HepG2 (cell line): Measurements from ENCODE around the gene ZNF425. TPM values are rescaled to one million over a fixed set of nuclear protein-coding genes. Genes with fewer than 3 reads are reported as not detected.

Source experiments
- ATAC-seq: fragments of 200-7000 bp; cut with Tn5 transposase; 3 replicates; pipeline ENCODE4 v1.9.1; 2020; ENCODE audit warnings: mild to moderate bottlenecking, moderate library complexity
- BruUV-seq: library from RNA; stranded (reverse); fragments of 400-500 nt; replicated peaks from 2 replicates; lab custom pipeline; 2021; lab: Mats Ljungman, UMichigan
- CTCF ChIA-PET: fragments of 300-600 bp; formaldehyde crosslinking; extraction: SDS; loops from one replicate; lab custom pipeline; 2021; ENCODE audit warnings: low total read pairs, inconsistent platforms, low intra/inter-chr PET ratio; lab: Yijun Ruan, JAX
- POLR2A ChIA-PET: fragments of 350-600 bp; sonication (Branson Sonifier 250); formaldehyde crosslinking; loops from one replicate; lab custom pipeline; 2020; ENCODE audit warnings: antibody characterized with exemption, inconsistent platforms; lab: Yijun Ruan, JAX
- DNase-seq: peaks from one replicate; pipeline ENCODE4 v3.0.0-alpha.2; 2015; ENCODE audit warnings: low spot score
- FAIRE-seq: peaks from 3 replicates; lab custom pipeline; 2011; peaks lifted over from hg19 to GRCh38; lab: Jason Lieb, UNC
- H2AFZ ChIP-seq: one replicate; pipeline ENCODE4 v1.6.1; 2011; ENCODE audit warnings: low read length, inconsistent platforms
- H3K27ac ChIP-seq: fragments of 300-600 bp; 3 replicates; pipeline ENCODE4 v1.8.0; 2011; ENCODE audit warnings: mixed run types, mild to moderate bottlenecking, mixed read lengths, low read length, inconsistent platforms; ENCODE audit not compliant: insufficient read depth; ENCODE audit errors: extremely low read length
- H3K27me3 ChIP-seq, 2 experiments: fragments of 200-600 bp in 1 of 2; 2 replicates in 1 of 2; 3 replicates in 1 of 2; pipeline versions ENCODE4 v1.6.0 to v1.8.0; 2011; ENCODE audit warnings: low read length in 2 of 2, mild to moderate bottlenecking in 2 of 2, moderate library complexity in 2 of 2, inconsistent platforms in 1 of 2; ENCODE audit not compliant: insufficient read depth in 2 of 2, control insufficient read depth in 1 of 2
- H3K36me3 ChIP-seq, 2 experiments: fragments of 200-600 bp in 1 of 2; replicated peaks in 1 of 2; 2 replicates in 1 of 2; 3 replicates in 1 of 2; pipeline versions ENCODE4 v1.5.1 to v1.8.0; 2011; ENCODE audit warnings: low read length in 2 of 2, inconsistent platforms in 1 of 2; ENCODE audit not compliant: insufficient read depth in 2 of 2, control insufficient read depth in 1 of 2
- H3K4me1 ChIP-seq: 2 replicates; pipeline ENCODE4 v1.5.1; 2012; ENCODE audit warnings: low read length, inconsistent platforms; ENCODE audit not compliant: insufficient read depth
- H3K4me2 ChIP-seq: 2 replicates; pipeline ENCODE4 v1.6.0; 2011; ENCODE audit warnings: low read depth, low read length, inconsistent platforms
- H3K4me3 ChIP-seq, 3 experiments: fragments of 200-600 bp in 1 of 3; sonication (generic), shearing (Covaris generic) in 1 of 3; replicated peaks in 1 of 3; 2 replicates each; pipeline ENCODE4 v1.5.1; 2011 to 2016; ENCODE audit warnings: low read length in 3 of 3, inconsistent platforms in 2 of 3, low read depth in 2 of 3, mild to moderate bottlenecking in 2 of 3, control low read depth in 1 of 3, mixed read lengths in 1 of 3; ENCODE audit not compliant: insufficient read depth in 1 of 3
- H3K79me2 ChIP-seq: one replicate; pipeline ENCODE4 v1.6.1; 2011; ENCODE audit warnings: low read length, inconsistent platforms; ENCODE audit not compliant: insufficient read depth
- H3K9ac ChIP-seq: 2 replicates; pipeline ENCODE4 v1.6.0; 2011; ENCODE audit warnings: mild to moderate bottlenecking, low read depth, low read length, inconsistent platforms; ENCODE audit not compliant: insufficient read depth
- H3K9me3 ChIP-seq: 2 replicates; pipeline ENCODE4 v1.5.1; 2012; ENCODE audit warnings: mild to moderate bottlenecking, low read length
- H4K20me1 ChIP-seq: 2 replicates; pipeline ENCODE4 v1.6.0; 2011; ENCODE audit warnings: inconsistent platforms, mild to moderate bottlenecking, low read length, moderate library complexity; ENCODE audit not compliant: insufficient read depth
- ADNP ChIP-seq: sonication (generic); formaldehyde crosslinking; IDR thresholded peaks from 2 replicates; pipeline ENCODE4 v1.4.0; 2020; ENCODE audit warnings: missing genetic modification reagents
- BORCS8-MEF2B ChIP-seq: sonication (generic); formaldehyde crosslinking; IDR thresholded peaks from 2 replicates; pipeline ENCODE4 v1.8.0; 2022; ENCODE audit warnings: mild to moderate bottlenecking, missing genetic modification reagents
- CERS6 ChIP-seq: sonication (generic); formaldehyde crosslinking; IDR thresholded peaks from 2 replicates; pipeline ENCODE4 v1.5.0; 2020; ENCODE audit warnings: missing genetic modification reagents
- GABPA ChIP-seq, 2 experiments: IDR thresholded peaks; 2 replicates each; pipeline ENCODE4 v1.6.1; 2011 to 2016; ENCODE audit warnings: low read depth in 2 of 2, low read length in 1 of 2, missing biosample characterization in 1 of 2, missing genetic modification characterization in 1 of 2
- HHEX ChIP-seq: IDR thresholded peaks from 2 replicates; pipeline ENCODE4 v1.6.1; 2016; ENCODE audit warnings: control low read depth
- MED1 ChIP-seq: sonication (generic); formaldehyde crosslinking; IDR thresholded peaks from 2 replicates; pipeline ENCODE4 v1.4.0; 2020; ENCODE audit warnings: missing genetic modification reagents
- MEF2D ChIP-seq: sonication (generic); formaldehyde crosslinking; IDR thresholded peaks from 2 replicates; pipeline ENCODE4 v1.5.1; 2020; ENCODE audit warnings: mild to moderate bottlenecking, missing genetic modification reagents
- MYC ChIP-seq: sonication (generic); formaldehyde crosslinking; IDR thresholded peaks from 2 replicates; pipeline ENCODE4 v1.9.0; 2021; ENCODE audit warnings: missing genetic modification reagents, borderline replicate concordance
- NONO ChIP-seq, 2 experiments: fragments of 450-650 bp in 1 of 2; sonication (generic) in 1 of 2; formaldehyde crosslinking in 1 of 2; IDR thresholded peaks in 1 of 2; conservative IDR thresholded peaks in 1 of 2; 2 replicates each; pipeline versions ENCODE4 v1.6.1 to v1.8.0; 2017 to 2022; ENCODE audit warnings: mild to moderate bottlenecking in 1 of 2, missing genetic modification reagents in 1 of 2, moderate library complexity in 1 of 2
- RFX3 ChIP-seq: IDR thresholded peaks from 2 replicates; pipeline ENCODE4 v1.6.1; 2016; ENCODE audit warnings: missing biosample characterization, missing genetic modification reagents
- ZNF253 ChIP-seq: sonication (generic); formaldehyde crosslinking; IDR thresholded peaks from 2 replicates; pipeline ENCODE4 v1.8.0; 2022; ENCODE audit warnings: mild to moderate bottlenecking, missing genetic modification reagents, borderline replicate concordance
- ZNF256 ChIP-seq: sonication (generic); formaldehyde crosslinking; conservative IDR thresholded peaks from 2 replicates; pipeline ENCODE4 v1.4.0; 2020; ENCODE audit warnings: missing genetic modification reagents
- ZNF530 ChIP-seq: sonication (generic); formaldehyde crosslinking; IDR thresholded peaks from 2 replicates; pipeline ENCODE4 v1.5.0; 2020; ENCODE audit warnings: low read depth, mild to moderate bottlenecking, missing genetic modification reagents
- ZNF558 ChIP-seq: sonication (generic); formaldehyde crosslinking; IDR thresholded peaks from 2 replicates; pipeline ENCODE4 v1.9.0; 2022; ENCODE audit warnings: mild to moderate bottlenecking, missing genetic modification reagents, borderline replicate concordance
- ZNF761 ChIP-seq: sonication (generic); formaldehyde crosslinking; conservative IDR thresholded peaks from 2 replicates; pipeline ENCODE4 v1.4.0; 2020; ENCODE audit warnings: mild to moderate bottlenecking, missing genetic modification reagents
- ZSCAN12 ChIP-seq: sonication (generic); formaldehyde crosslinking; IDR thresholded peaks from 2 replicates; pipeline ENCODE4 v1.9.0; 2021; ENCODE audit warnings: mild to moderate bottlenecking, missing genetic modification reagents
- WGBS: methylation state at CpG from one replicate; pipeline ENCODE4 v1.1.6; 2017; ENCODE audit warnings: low lambda C conversion rate; 5-methylcytosine and 5-hydroxymethylcytosine counted together
- in situ Hi-C: cut with HindIII; loops from 2 replicates; pipeline ENCODE4 v1.10.0; 2017; ENCODE audit warnings: low pct_unique_long_range_greater_than_20kb; ENCODE audit not compliant: extremely low pct_ligation_motif_present
- intact Hi-C: fragments of 100-400 bp; cut with micrococcal nuclease; formaldehyde crosslinking; loops from one replicate; pipeline ENCODE4 v1.10.0; 2022; ENCODE audit not compliant: unreplicated experiment
- polyA plus RNA-seq, 8 experiments: library from polyadenylated mRNA; depleted of rRNA in 3 of 8; stranded (reverse) in 7 of 8; unstranded in 1 of 8; fragments of >200 nt; fragmentation: Illumina TruSeq in 4 of 8; extraction: Trizol in 4 of 8; gene quantifications; 2 replicates each; pipeline versions ENCODE4 v1.2.1 to v1.2.3, GENCODE V29; 2011 to 2016; ENCODE audit warnings: low read depth in 4 of 8, missing spikeins in 1 of 8, mixed read lengths in 1 of 8; ENCODE audit not compliant: insufficient read depth in 1 of 8
- total RNA-seq, 5 experiments: library from RNA; depleted of rRNA; stranded (reverse); fragments of >200 nt; fragmentation: Illumina TruSeq; extraction: Trizol; gene quantifications; 2 replicates each; pipeline ENCODE4 v1.2.3, GENCODE V29; 2016; ENCODE audit warnings: low read depth in 1 of 5

Gene ZNF425
- total and polyA plus RNA-seq, 2 of the 13 experiments (the other 11 are each of a cell fraction or from before 2014, with no cell fraction given) = 0.51 to 1.1 TPM

GRCh38 chr7:149075286-149075685 is 50.8 kb downstream of the ZNF425 start:
- no peak for TF ChIP-seq NONO (IDR thresholded peaks at IDR 0.05)
- TF ChIP-seq NONO (CRISPR knock-in tag; conservative IDR thresholded peaks at IDR 0.05) = no peak
- TF ChIP-seq, all 625 proteins: peak for 0

GRCh38 chr7:149074116-149074885 is 51.8 kb downstream of the ZNF425 start:
- Histone ChIP-seq H3K9me3 (no peaks in the 10 kb centered on the region), H3K79me2 (no peaks in the 10 kb centered on the region), H3K4me2 (no peak overlapping the region), H4K20me1 (no peaks in the 10 kb centered on the region), H3K4me3 (no peak overlapping the region), H2AFZ (no peak overlapping the region), H3K36me3 (peaks cover 11 to 23% of the 10 kb centered on the region in 2 experiments), H3K9ac (no peak overlapping the region), H3K4me1 (no peaks in the 10 kb centered on the region), H3K27me3 (no peaks in the 10 kb centered on the region), H3K27ac (no peak overlapping the region)
- intact Hi-C loops = no loop called here
- DNase-seq (no peak), ATAC-seq (no peak), FAIRE-seq (no peak)
- WGBS = 94% methylated on average over 3 of the region's 3 CpGs
- ChIA-PET CTCF (no interaction called here), POLR2A (no interaction called here)
- TF ChIP-seq ZSCAN12 (CRISPR knock-in tag) = no peak
- TF ChIP-seq ZNF256 (CRISPR knock-in tag) = no peak
- no peak for TF ChIP-seq ZNF558 (CRISPR knock-in tag)
- TF ChIP-seq HHEX (CRISPR knock-in tag) = no peak
- no peak for TF ChIP-seq ZNF253 (CRISPR knock-in tag)
- TF ChIP-seq CERS6 (CRISPR knock-in tag) = no peak
- TF ChIP-seq ZNF530 = no peak
- no peak for TF ChIP-seq GABPA (IDR thresholded peaks at IDR 0.05; ENCODE audit: low read depth, low read length)
- no peak for TF ChIP-seq GABPA (CRISPR knock-in tag; IDR thresholded peaks at IDR 0.05; ENCODE audit: low read depth)
- no peak for TF ChIP-seq MED1 (CRISPR knock-in tag)
- TF ChIP-seq MYC (CRISPR knock-in tag) = no peak
- no peak for TF ChIP-seq RFX3
- no peak for TF ChIP-seq BORCS8-MEF2B (CRISPR knock-in tag)
- no peak for TF ChIP-seq ZNF761 (CRISPR knock-in tag)
- TF ChIP-seq ADNP (CRISPR knock-in tag) = no peak
- no peak for TF ChIP-seq MEF2D (CRISPR knock-in tag)
- no TSS peak for BruUV-seq
- in situ Hi-C loops = no loop called here

More at GRCh38 chr7:149075286-149075685, 50.8 kb downstream of the ZNF425 start:
- FAIRE-seq (no peak), ATAC-seq (no peak), DNase-seq (no peak)
- POLR2A ChIA-PET = no interaction called here
- BruUV-seq = no TSS peak
- Histone ChIP-seq H3K36me3 (peaks cover 11 to 22% of the 10 kb centered on the region in 2 experiments), H3K4me2 (no peak overlapping the region), H3K9me3 (no peaks in the 10 kb centered on the region), H4K20me1 (no peaks in the 10 kb centered on the region), H3K79me2 (no peaks in the 10 kb centered on the region), H3K27ac (no peak overlapping the region), H3K27me3 (no peaks in the 10 kb centered on the region), H3K9ac (no peak overlapping the region), H3K4me1 (no peaks in the 10 kb centered on the region), H2AFZ (no peak overlapping the region), H3K4me3 (no peak overlapping the region)
- CTCF ChIA-PET = no interaction called here
- in situ Hi-C loops (no loop called here), intact Hi-C loops (no loop called here)
- 100% methylated on average over 2 of the region's 2 CpGs for WGBS
